PFSK-1 (cell line): ENCODE data around the gene PTPRJ.

ENCODE experiments used
- FOXP2 ChIP-seq: optimal IDR thresholded peaks from 2 replicates; pipeline ENCODE3; 2011; ENCODE audit warnings: borderline replicate concordance, control low read depth, inconsistent platforms; ENCODE audit not compliant: insufficient read depth; ENCODE audit errors: extremely low read length, extremely low read depth
- POLR2AphosphoS5 ChIP-seq: IDR thresholded peaks from 2 replicates; pipeline ENCODE4 v1.6.1; 2012; ENCODE audit warnings: low read depth, mild to moderate bottlenecking, control low read depth, low read length, moderate library complexity
- SIN3A ChIP-seq: IDR thresholded peaks from 2 replicates; pipeline ENCODE4 v1.6.1; 2012; ENCODE audit warnings: mild to moderate bottlenecking, low read length, moderate library complexity, borderline replicate concordance; ENCODE audit not compliant: insufficient read depth
- TAF1 ChIP-seq: IDR thresholded peaks from 2 replicates; pipeline ENCODE4 v1.6.1; 2012; ENCODE audit warnings: low read length, control low read depth, borderline replicate concordance; ENCODE audit not compliant: insufficient read depth
- TF ChIP-seq, protein P1 (sequence below), 2 experiments: IDR thresholded peaks; 2 replicates each; pipeline versions ENCODE4 v1.6.1 to v1.8.0; 2011 to 2012; ENCODE audit warnings: low read depth in 2 of 2, low read length in 2 of 2, control low read depth in 1 of 2, inconsistent platforms in 1 of 2, mild to moderate bottlenecking in 1 of 2, moderate library complexity in 1 of 2; ENCODE audit not compliant: insufficient read depth in 1 of 2

Gene PTPRJ

DNA sequence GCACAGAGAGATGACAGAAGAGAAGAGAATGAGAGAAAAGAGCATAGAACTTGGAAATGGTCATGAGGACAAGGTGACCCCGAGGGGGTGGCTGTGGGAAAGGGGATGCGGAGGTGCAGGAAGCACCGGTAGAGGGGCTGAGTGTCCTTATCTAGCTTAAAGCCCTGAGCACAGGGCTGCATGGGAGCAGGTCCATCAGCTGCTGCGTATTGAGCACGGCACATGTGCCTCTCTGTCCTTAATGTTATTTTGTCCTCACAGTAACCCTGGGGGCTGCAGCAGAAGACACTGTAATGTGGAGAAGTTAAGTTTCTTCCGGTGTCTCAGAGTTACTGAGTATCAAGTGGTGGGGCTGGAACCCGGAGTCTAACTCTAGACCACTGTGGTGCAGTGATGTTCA lies 141.9 kb downstream of the PTPRJ start:
- TF ChIP-seq FOXP2 (no peak), TAF1 (no peak), SIN3A (no peak), POLR2AphosphoS5 (no peak)
- TF ChIP-seq, protein P1, sequence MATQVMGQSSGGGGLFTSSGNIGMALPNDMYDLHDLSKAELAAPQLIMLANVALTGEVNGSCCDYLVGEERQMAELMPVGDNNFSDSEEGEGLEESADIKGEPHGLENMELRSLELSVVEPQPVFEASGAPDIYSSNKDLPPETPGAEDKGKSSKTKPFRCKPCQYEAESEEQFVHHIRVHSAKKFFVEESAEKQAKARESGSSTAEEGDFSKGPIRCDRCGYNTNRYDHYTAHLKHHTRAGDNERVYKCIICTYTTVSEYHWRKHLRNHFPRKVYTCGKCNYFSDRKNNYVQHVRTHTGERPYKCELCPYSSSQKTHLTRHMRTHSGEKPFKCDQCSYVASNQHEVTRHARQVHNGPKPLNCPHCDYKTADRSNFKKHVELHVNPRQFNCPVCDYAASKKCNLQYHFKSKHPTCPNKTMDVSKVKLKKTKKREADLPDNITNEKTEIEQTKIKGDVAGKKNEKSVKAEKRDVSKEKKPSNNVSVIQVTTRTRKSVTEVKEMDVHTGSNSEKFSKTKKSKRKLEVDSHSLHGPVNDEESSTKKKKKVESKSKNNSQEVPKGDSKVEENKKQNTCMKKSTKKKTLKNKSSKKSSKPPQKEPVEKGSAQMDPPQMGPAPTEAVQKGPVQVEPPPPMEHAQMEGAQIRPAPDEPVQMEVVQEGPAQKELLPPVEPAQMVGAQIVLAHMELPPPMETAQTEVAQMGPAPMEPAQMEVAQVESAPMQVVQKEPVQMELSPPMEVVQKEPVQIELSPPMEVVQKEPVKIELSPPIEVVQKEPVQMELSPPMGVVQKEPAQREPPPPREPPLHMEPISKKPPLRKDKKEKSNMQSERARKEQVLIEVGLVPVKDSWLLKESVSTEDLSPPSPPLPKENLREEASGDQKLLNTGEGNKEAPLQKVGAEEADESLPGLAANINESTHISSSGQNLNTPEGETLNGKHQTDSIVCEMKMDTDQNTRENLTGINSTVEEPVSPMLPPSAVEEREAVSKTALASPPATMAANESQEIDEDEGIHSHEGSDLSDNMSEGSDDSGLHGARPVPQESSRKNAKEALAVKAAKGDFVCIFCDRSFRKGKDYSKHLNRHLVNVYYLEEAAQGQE (IDR thresholded peaks at IDR 0.05; ENCODE audit: insufficient read depth in 1 of 2, low read depth in 2 of 2, low read length in 2 of 2): no peak

GRCh38 chr11:48122656-48123055 lies 142.3 kb downstream of the PTPRJ start:
- no peak for TF ChIP-seq TAF1
- TF ChIP-seq SIN3A: no peak

DNA sequence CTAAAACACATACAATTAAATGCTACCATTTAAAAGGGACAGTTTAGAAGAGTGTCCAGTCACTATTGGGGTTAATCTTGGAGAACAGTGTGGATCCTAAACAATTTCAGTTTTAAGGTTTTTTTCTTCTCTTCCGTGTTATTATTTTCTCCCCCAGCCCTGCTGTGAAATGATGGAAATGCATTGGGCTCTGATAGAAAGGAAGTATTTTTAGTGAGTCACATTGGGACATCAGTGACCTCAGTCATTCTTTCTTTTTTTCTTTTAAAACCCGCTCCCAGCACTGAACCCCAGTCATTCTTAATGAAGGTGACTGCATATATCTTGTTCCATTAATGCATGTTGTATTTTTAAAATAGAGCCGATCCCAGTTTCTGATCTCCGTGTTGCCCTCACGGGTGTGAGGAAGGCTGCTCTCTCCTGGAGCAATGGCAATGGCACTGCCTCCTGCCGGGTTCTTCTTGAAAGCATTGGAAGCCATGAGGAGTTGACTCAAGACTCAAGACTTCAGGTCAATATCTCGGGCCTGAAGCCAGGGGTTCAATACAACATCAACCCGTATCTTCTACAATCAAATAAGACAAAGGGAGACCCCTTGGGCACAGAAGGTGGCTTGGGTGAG lies 143.0 kb downstream of the PTPRJ start:
- TF ChIP-seq FOXP2 (no peak), SIN3A (no peak), TAF1 (no peak)
- TF ChIP-seq, protein P1 (IDR thresholded peaks at IDR 0.05; ENCODE audit: insufficient read depth in 1 of 2, low read depth in 2 of 2, low read length in 2 of 2): no peak

GRCh38 chr11:48123934-48124755 lies 143.8 kb downstream of the PTPRJ start:
- no peak for TF ChIP-seq TAF1
- TF ChIP-seq FOXP2: no peak
- TF ChIP-seq SIN3A: no peak
- no peak for TF ChIP-seq POLR2AphosphoS5
- TF ChIP-seq, protein P1 (IDR thresholded peaks at IDR 0.05; ENCODE audit: insufficient read depth in 1 of 2, low read depth in 2 of 2, low read length in 2 of 2): no peak

DNA sequence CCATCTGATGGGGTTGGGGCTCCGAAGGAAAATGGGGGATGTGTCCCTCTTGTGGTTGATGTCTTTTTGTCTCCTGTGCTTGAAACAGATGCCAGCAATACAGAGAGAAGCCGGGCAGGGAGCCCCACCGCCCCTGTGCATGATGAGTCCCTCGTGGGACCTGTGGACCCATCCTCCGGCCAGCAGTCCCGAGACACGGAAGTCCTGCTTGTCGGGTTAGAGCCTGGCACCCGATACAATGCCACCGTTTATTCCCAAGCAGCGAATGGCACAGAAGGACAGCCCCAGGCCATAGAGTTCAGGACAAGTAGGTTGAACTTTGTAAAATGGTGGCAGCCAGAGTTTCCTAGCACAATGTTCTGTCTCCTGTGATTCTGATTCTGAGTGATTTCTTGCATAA lies 144.5 kb downstream of the PTPRJ start:
- no peak for TF ChIP-seq FOXP2
- TF ChIP-seq, protein P1 (IDR thresholded peaks at IDR 0.05; ENCODE audit: insufficient read depth in 1 of 2, low read depth in 2 of 2, low read length in 2 of 2): no peak
- no peak for TF ChIP-seq TAF1
- TF ChIP-seq POLR2AphosphoS5: no peak
- TF ChIP-seq SIN3A: no peak
